Thymus (tissue), 11 donors: Measurements from ENCODE around the gene KAZN. TPM values are rescaled to one million over a fixed set of nuclear protein-coding genes. Genes with fewer than 3 reads are reported as not detected.

ENCODE experiments used
- DNase-seq, 9 donors: peaks; one replicate each; pipeline ENCODE4 v3.0.0-alpha.2; 2013; ENCODE audit warnings: low spot score in 9 of 9, low read depth in 6 of 9, missing footprints in 1 of 9
- H3K27ac ChIP-seq, 2 donors: one replicate each; pipeline ENCODE4 v1.5.1; 2013; ENCODE audit warnings: control low read depth in 1 of 2, low read depth in 1 of 2, low read length in 1 of 2, mild to moderate bottlenecking in 1 of 2, moderate library complexity in 1 of 2
- H3K27me3 ChIP-seq, 2 donors: one replicate each; pipeline ENCODE4 v1.5.1; 2013; ENCODE audit warnings: low read length in 1 of 2; ENCODE audit not compliant: control insufficient read depth in 2 of 2, insufficient read depth in 1 of 2
- H3K36me3 ChIP-seq, 2 donors: one replicate each; pipeline ENCODE4 v1.5.1; 2013; ENCODE audit warnings: low read length in 1 of 2, mild to moderate bottlenecking in 1 of 2, moderate library complexity in 1 of 2; ENCODE audit not compliant: control insufficient read depth in 2 of 2, insufficient read depth in 2 of 2
- H3K4me1 ChIP-seq, 2 donors: one replicate each; pipeline ENCODE4 v1.5.1; 2013; ENCODE audit warnings: low read length in 2 of 2; ENCODE audit not compliant: control insufficient read depth in 2 of 2, insufficient read depth in 2 of 2
- H3K4me3 ChIP-seq, 2 donors: one replicate each; pipeline ENCODE4 v1.5.1; 2013; ENCODE audit warnings: low read length in 2 of 2, control low read depth in 1 of 2, mild to moderate bottlenecking in 1 of 2
- H3K9me3 ChIP-seq, 2 donors: one replicate each; pipeline ENCODE4 v1.5.1; 2013; ENCODE audit warnings: low read length in 1 of 2, mild to moderate bottlenecking in 1 of 2; ENCODE audit not compliant: control insufficient read depth in 2 of 2, insufficient read depth in 1 of 2
- WGBS: extraction: QIAGEN DNeasy Blood & Tissue Kit; methylation state at CpG from one replicate; pipeline ENCODE4 v1.1.7; 2013; 5-methylcytosine and 5-hydroxymethylcytosine counted together
- polyA plus RNA-seq: library from polyadenylated mRNA; stranded (reverse); fragments of 200-250 nt; gene quantifications from one replicate; pipeline ENCODE4 v1.2.3, GENCODE V29; 2013
- total RNA-seq: library from RNA; stranded (reverse); fragments of 120-200 nt; gene quantifications from one replicate; pipeline ENCODE4 v1.2.4, GENCODE V29; 2013
- donor health status: healthy.

The KAZN gene
- total and polyA plus RNA-seq, 2 donors: 1.3 to 5.7 TPM

DNA sequence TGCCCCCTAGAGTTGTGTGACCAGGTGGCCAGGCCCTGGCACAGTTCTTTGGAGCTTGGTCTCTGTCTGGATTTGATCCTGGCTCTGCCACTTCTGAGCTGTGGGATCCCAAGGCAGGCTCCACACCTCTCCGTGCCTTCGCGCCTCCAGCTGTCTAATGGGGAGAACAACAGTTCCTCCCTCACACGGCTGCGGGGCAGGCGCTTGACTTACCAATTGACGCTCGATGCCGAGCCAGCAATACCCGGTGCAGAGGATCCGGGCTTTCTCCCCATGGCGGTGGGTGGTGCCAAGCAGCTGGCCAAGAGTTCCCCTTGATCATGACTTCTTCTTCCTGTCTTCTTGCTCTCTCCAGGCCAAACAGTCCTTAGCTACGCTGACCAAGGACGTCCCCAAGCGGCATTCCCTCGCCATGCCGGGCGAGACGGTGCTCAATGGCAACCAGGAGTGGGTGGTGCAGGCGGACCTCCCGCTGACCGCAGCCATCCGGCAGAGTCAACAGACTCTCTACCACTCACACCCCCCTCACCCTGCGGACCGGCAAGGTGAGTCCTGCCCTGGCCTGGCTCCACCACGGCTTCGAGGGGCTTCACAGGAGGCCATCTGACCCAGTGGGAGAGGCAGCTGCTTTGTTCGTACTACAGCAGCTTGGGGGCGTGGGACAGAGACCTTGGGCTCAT, 457.4 kb downstream of the KAZN start:
- H3K27ac ChIP-seq: no peak overlapping the region

GRCh38 chr1:15056515-15057285, 458.2 kb downstream of the KAZN start:
- WGBS: 97% methylated on average over 4 of the region's 4 CpGs
- Histone ChIP-seq H3K36me3 (no peaks in the 10 kb centered on the region), H3K4me1 (no peaks in the 10 kb centered on the region), H3K9me3 (peaks cover 0 to under 1% of the 10 kb centered on the region in 2 donors), H3K27ac (no peak overlapping the region), H3K4me3 (no peak overlapping the region), H3K27me3 (no peaks in the 10 kb centered on the region)
- DNase-seq: no peak

More for the DNA sequence above, 457.4 kb downstream of the KAZN start:
- DNase-seq: no peak
- Histone ChIP-seq H3K4me3 (no peak overlapping the region), H3K9me3 (no peaks in the 10 kb centered on the region), H3K36me3 (no peaks in the 10 kb centered on the region), H3K27me3 (no peaks in the 10 kb centered on the region), H3K4me1 (peaks cover 0 to 2% of the 10 kb centered on the region in 2 donors)
- 97% methylated on average over 29 of the region's 29 CpGs for WGBS

GRCh38 chr1:15057834-15058233, 459.3 kb downstream of the KAZN start:
- Histone ChIP-seq H3K4me3 (no peak overlapping the region), H3K36me3 (no peaks in the 10 kb centered on the region), H3K9me3 (peaks cover 0 to 4% of the 10 kb centered on the region in 2 donors), H3K27ac (no peak overlapping the region), H3K27me3 (no peaks in the 10 kb centered on the region), H3K4me1 (no peaks in the 10 kb centered on the region)
- no peak for DNase-seq
- WGBS: 96% methylated on average over 5 of the region's 5 CpGs

DNA sequence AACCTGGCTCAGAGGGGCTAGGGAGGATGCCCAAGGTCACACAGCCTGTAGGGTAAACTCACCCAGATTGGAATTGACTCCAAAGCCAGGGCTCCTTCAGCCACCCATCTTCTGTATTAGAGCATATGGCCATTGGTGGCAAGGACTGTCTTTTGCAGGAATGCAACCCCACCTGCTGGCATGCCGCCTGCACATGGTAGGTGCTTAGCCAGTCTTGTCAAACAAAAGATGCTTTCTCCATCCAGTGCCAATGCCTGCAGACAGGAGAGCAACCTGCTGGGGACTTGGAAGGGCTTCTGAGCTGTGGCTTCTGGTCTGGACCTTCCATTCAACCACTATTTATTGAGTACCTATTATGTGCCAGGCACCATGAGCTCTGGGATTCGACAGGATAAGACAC, 459.8 kb downstream of the KAZN start:
- Histone ChIP-seq H3K27me3 (no peaks in the 10 kb centered on the region), H3K4me3 (no peak overlapping the region), H3K36me3 (no peaks in the 10 kb centered on the region), H3K4me1 (no peaks in the 10 kb centered on the region), H3K27ac (no peak overlapping the region), H3K9me3 (peaks cover 0 to 4% of the 10 kb centered on the region in 2 donors)
- WGBS: 97% methylated on average over 2 of the region's 2 CpGs
- no peak for DNase-seq

DNA sequence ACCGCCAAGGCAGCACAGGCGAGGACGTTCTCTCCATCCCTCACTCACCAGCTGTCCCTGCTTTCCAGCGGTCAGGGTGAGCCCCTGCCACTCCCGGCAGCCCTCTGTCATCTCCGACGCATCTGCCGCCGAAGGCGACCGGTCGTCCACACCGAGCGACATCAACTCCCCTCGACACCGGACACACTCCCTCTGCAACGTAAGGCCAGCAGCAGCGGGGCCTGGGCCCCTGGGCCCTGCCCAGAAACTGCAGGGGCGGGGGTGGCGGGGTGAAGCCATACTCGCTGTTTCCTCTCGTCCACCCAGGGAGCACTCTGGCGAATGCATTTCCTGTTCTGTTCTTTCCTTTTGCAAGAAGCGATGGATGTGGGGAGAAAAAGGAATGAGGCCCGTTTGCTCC, 461.6 kb downstream of the KAZN start:
- H3K4me1 ChIP-seq: no peaks in the 10 kb centered on the region
- 96% methylated on average over 25 of the region's 25 CpGs for WGBS
- no peak overlapping the region for H3K4me3 ChIP-seq
- H3K27me3 ChIP-seq: no peaks in the 10 kb centered on the region
- peaks cover 0 to 4% of the 10 kb centered on the region in 2 donors for H3K9me3 ChIP-seq
- H3K27ac ChIP-seq: no peak overlapping the region
- H3K36me3 ChIP-seq: no peaks in the 10 kb centered on the region
- DNase-seq: no peak

GRCh38 chr1:15062479-15063099, 464.1 kb downstream of the KAZN start:
- Histone ChIP-seq H3K27ac (no peak overlapping the region), H3K27me3 (no peaks in the 10 kb centered on the region)
- WGBS: 97% methylated on average over 6 of the region's 6 CpGs

DNA sequence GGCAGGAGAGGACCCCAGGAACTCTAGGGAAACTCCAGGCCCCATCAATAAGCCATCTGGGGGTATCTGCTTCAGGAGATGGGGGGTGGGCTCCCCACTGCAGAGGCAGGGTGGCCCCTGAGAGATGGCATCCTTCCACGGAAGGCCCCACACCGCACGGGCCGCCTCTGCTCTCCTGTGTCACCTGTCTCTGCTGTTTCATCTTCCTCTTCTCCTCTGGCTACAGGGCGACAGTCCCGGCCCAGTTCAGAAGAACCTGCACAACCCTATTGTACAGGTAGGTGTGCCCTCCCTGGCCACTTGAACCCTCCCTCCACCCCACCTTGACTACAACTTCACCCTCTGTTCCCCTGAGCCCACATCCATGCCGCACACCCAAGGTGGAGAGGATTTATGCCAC, 464.9 kb downstream of the KAZN start:
- H3K4me3 ChIP-seq: no peak overlapping the region
- H3K27me3 ChIP-seq: no peaks in the 10 kb centered on the region
- 97% methylated on average over 7 of the region's 7 CpGs for WGBS
- no peak overlapping the region for H3K27ac ChIP-seq
- no peaks in the 10 kb centered on the region for H3K36me3 ChIP-seq
- peaks cover 0 to 4% of the 10 kb centered on the region in 2 donors for H3K9me3 ChIP-seq
- no peaks in the 10 kb centered on the region for H3K4me1 ChIP-seq
- no peak for DNase-seq

More at GRCh38 chr1:15062479-15063099, 464.1 kb downstream of the KAZN start:
- Histone ChIP-seq H3K9me3 (peaks cover 0 to 4% of the 10 kb centered on the region in 2 donors), H3K36me3 (no peaks in the 10 kb centered on the region), H3K4me3 (no peak overlapping the region), H3K4me1 (no peaks in the 10 kb centered on the region)
- no peak for DNase-seq

DNA sequence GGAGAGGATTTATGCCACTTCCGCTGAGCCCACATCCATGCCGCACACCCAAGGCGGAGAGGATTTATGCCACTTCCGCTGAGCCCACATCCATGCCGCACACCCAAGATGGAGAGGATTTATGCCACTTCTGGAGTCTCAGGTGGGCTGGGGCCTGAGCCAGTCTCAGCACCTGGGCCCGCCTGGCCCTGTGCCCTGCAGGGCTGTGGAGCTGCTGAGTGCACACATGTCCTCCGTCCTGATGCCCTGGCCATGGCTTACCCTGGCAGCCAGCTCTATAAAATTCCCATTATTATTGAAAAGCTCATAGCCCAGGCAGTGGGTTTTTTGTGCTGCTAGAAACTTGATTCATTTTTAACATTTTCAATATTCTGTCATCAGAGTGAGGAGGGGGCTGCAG, 465.3 kb downstream of the KAZN start:
- Histone ChIP-seq H3K4me3 (no peak overlapping the region), H3K27ac (no peak overlapping the region), H3K4me1 (no peaks in the 10 kb centered on the region), H3K27me3 (no peaks in the 10 kb centered on the region), H3K36me3 (no peaks in the 10 kb centered on the region), H3K9me3 (peaks cover 0 to 4% of the 10 kb centered on the region in 2 donors)
- DNase-seq: no peak
- 96% methylated on average over 7 of the region's 7 CpGs for WGBS
